DOHH2 (cell line): ENCODE measurements around the gene CARD10.

Source experiments
- CTCF ChIP-seq: fragments of 200-600 bp; sonication (generic); IDR thresholded peaks from one replicate; pipeline ENCODE4 v1.5.1; 2014; ENCODE audit warnings: antibody characterized with exemption, mild to moderate bottlenecking, low read depth, low read length; ENCODE audit not compliant: poor library complexity, severe bottlenecking
- EZH2phosphoT487 ChIP-seq: fragments of 200-600 bp; sonication (generic); IDR thresholded peaks from 2 replicates; pipeline ENCODE4 v1.6.1; 2017; ENCODE audit warnings: borderline replicate concordance, mild to moderate bottlenecking, antibody characterized with exemption, low read length, moderate library complexity, mixed read lengths

GRCh38 chr22:37480387-37481346, 38.5 kb downstream of the CARD10 start:
- TF ChIP-seq CTCF = no peak
- no peak for TF ChIP-seq EZH2phosphoT487
